Panc1 (cell line): Measurements from ENCODE around the gene PARVG. TPM values are rescaled to one million over a fixed set of nuclear protein-coding genes. Genes with fewer than 3 reads are reported as not detected.

Experiments
- ATAC-seq: fragments of 200-7000 bp; cut with Tn5 transposase; 2 replicates; pipeline ENCODE4 v1.9.1; 2020; ENCODE audit warnings: mild to moderate bottlenecking, moderate library complexity
- BruUV-seq: library from RNA; stranded (reverse); fragments of 400-500 nt; replicated peaks from 2 replicates; lab custom pipeline; 2021; lab: Mats Ljungman, UMichigan
- CTCF ChIA-PET: fragments of 300-600 bp; sonication (Branson Sonifier 250); formaldehyde crosslinking; loops from one replicate; lab custom pipeline; 2022; ENCODE audit warnings: antibody characterized with exemption; lab: Charles Lee
- POLR2A ChIA-PET: fragments of 300-600 bp; sonication (Branson Sonifier 250); formaldehyde crosslinking; loops from one replicate; lab custom pipeline; 2022; ENCODE audit warnings: antibody characterized with exemption; lab: Charles Lee
- DNase-seq: peaks from one replicate; pipeline ENCODE4 v3.0.0-alpha.2; 2010; ENCODE audit warnings: low read depth, low spot score
- H3K27ac ChIP-seq: 2 replicates; pipeline ENCODE4 v1.5.1; 2011; ENCODE audit warnings: mild to moderate bottlenecking, low read length, inconsistent platforms
- H3K27me3 ChIP-seq: fragments of 200-500 bp; sonication (Bioruptor generic); 2 replicates; pipeline ENCODE4 v1.6.0; 2014; ENCODE audit warnings: low read length, inconsistent platforms; ENCODE audit not compliant: control insufficient read depth, insufficient read depth
- H3K36me3 ChIP-seq: fragments of 200-500 bp; sonication (Bioruptor generic); 2 replicates; pipeline ENCODE4 v1.5.1; 2014; ENCODE audit warnings: inconsistent platforms, mild to moderate bottlenecking, low read length, moderate library complexity; ENCODE audit not compliant: control insufficient read depth, insufficient read depth
- H3K4me1 ChIP-seq: 2 replicates; pipeline ENCODE4 v1.5.1; 2011; ENCODE audit warnings: inconsistent platforms, mild to moderate bottlenecking, low read length, moderate library complexity; ENCODE audit not compliant: control insufficient read depth, insufficient read depth
- H3K4me3 ChIP-seq, 2 experiments: 2 replicates each; pipeline ENCODE4 v1.5.1; 2011 to 2012; ENCODE audit warnings: low read depth in 2 of 2, low read length in 2 of 2, mild to moderate bottlenecking in 2 of 2, inconsistent platforms in 1 of 2, moderate library complexity in 1 of 2
- H3K9me3 ChIP-seq: fragments of 200-500 bp; sonication (Bioruptor generic); 2 replicates; pipeline ENCODE4 v1.5.1; 2014; ENCODE audit warnings: low read depth, mild to moderate bottlenecking, inconsistent platforms, low read length, moderate library complexity; ENCODE audit not compliant: control insufficient read depth, insufficient read depth
- POLR2AphosphoS5 ChIP-seq: IDR thresholded peaks from 2 replicates; pipeline ENCODE4 v1.6.1; 2012; ENCODE audit warnings: mild to moderate bottlenecking, low read depth, low read length, moderate library complexity
- SIN3A ChIP-seq: IDR thresholded peaks from 2 replicates; pipeline ENCODE4 v1.6.1; 2012; ENCODE audit warnings: low read depth, mild to moderate bottlenecking, low read length, moderate library complexity, borderline replicate concordance; ENCODE audit not compliant: insufficient read depth
- TCF7L2 ChIP-seq: IDR thresholded peaks from 2 replicates; pipeline ENCODE4 v1.6.1; 2011; ENCODE audit warnings: mild to moderate bottlenecking, low read depth, low read length, inconsistent platforms
- in situ Hi-C: cut with HindIII; loops from 2 replicates; pipeline ENCODE4 v1.10.0; 2016; ENCODE audit warnings: low sequenced_read_pairs, low pct_unique_long_range_greater_than_20kb
- intact Hi-C: fragments of 100-400 bp; cut with micrococcal nuclease; formaldehyde crosslinking; loops from one replicate; pipeline ENCODE4 v1.10.0; 2022; ENCODE audit not compliant: unreplicated experiment
- total RNA-seq: library from RNA; stranded (reverse); gene quantifications from one replicate; pipeline ENCODE4 v1.2.1, GENCODE V29; 2021; ENCODE audit not compliant: unreplicated experiment
- TF ChIP-seq, protein P1 (sequence below), 2 experiments: IDR thresholded peaks; 2 replicates each; pipeline ENCODE4 v1.6.1; 2011 to 2012; ENCODE audit warnings: low read depth in 2 of 2, control low read depth in 1 of 2, low read length in 1 of 2, mild to moderate bottlenecking in 1 of 2, moderate library complexity in 1 of 2; ENCODE audit not compliant: insufficient read depth in 1 of 2
- TF ChIP-seq, protein P2 (sequence below): fragments of 450-650 bp; IDR thresholded peaks from 2 replicates; pipeline ENCODE4 v1.5.1; 2017; ENCODE audit warnings: mild to moderate bottlenecking

PARVG gene
- total RNA-seq, 1 experiment from 2014 or later: 0.21 TPM

DNA sequence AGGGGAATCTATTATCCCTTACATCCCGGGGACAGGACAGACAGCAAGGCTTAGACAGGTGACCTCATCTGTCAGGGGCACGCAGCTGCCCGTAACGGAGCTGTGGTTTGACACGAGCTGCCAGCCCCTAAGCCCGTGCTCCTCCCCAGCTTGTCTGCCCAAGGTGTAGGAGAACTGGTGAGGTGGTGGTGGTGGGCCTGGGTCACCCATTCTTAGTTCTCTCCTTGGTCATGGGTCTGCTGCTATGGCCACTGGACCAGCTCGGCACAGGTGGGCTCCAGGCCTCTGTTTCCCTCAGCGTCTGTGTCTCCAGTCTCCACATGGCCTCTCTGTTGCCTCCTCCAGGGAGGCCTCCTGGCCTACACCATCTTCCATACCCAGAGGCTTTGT, 5.4 kb downstream of the PARVG start:
- BruUV-seq: no TSS peak
- ChIA-PET CTCF (no interaction called here), POLR2A (no interaction called here)
- Histone ChIP-seq H3K4me1 (no peaks in the 10 kb centered on the region), H3K9me3 (no peaks in the 10 kb centered on the region), H3K27me3 (no peaks in the 10 kb centered on the region), H3K36me3 (no peaks in the 10 kb centered on the region), H3K4me3 (no peak overlapping the region), H3K27ac (no peak overlapping the region)
- TF ChIP-seq, protein P1, sequence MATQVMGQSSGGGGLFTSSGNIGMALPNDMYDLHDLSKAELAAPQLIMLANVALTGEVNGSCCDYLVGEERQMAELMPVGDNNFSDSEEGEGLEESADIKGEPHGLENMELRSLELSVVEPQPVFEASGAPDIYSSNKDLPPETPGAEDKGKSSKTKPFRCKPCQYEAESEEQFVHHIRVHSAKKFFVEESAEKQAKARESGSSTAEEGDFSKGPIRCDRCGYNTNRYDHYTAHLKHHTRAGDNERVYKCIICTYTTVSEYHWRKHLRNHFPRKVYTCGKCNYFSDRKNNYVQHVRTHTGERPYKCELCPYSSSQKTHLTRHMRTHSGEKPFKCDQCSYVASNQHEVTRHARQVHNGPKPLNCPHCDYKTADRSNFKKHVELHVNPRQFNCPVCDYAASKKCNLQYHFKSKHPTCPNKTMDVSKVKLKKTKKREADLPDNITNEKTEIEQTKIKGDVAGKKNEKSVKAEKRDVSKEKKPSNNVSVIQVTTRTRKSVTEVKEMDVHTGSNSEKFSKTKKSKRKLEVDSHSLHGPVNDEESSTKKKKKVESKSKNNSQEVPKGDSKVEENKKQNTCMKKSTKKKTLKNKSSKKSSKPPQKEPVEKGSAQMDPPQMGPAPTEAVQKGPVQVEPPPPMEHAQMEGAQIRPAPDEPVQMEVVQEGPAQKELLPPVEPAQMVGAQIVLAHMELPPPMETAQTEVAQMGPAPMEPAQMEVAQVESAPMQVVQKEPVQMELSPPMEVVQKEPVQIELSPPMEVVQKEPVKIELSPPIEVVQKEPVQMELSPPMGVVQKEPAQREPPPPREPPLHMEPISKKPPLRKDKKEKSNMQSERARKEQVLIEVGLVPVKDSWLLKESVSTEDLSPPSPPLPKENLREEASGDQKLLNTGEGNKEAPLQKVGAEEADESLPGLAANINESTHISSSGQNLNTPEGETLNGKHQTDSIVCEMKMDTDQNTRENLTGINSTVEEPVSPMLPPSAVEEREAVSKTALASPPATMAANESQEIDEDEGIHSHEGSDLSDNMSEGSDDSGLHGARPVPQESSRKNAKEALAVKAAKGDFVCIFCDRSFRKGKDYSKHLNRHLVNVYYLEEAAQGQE (IDR thresholded peaks at IDR 0.05; ENCODE audit: insufficient read depth in 1 of 2, low read depth in 2 of 2, low read length in 1 of 2): no peak
- TF ChIP-seq SIN3A: no peak
- no peak for TF ChIP-seq TCF7L2
- no peak for TF ChIP-seq POLR2AphosphoS5
- TF ChIP-seq, protein P2, sequence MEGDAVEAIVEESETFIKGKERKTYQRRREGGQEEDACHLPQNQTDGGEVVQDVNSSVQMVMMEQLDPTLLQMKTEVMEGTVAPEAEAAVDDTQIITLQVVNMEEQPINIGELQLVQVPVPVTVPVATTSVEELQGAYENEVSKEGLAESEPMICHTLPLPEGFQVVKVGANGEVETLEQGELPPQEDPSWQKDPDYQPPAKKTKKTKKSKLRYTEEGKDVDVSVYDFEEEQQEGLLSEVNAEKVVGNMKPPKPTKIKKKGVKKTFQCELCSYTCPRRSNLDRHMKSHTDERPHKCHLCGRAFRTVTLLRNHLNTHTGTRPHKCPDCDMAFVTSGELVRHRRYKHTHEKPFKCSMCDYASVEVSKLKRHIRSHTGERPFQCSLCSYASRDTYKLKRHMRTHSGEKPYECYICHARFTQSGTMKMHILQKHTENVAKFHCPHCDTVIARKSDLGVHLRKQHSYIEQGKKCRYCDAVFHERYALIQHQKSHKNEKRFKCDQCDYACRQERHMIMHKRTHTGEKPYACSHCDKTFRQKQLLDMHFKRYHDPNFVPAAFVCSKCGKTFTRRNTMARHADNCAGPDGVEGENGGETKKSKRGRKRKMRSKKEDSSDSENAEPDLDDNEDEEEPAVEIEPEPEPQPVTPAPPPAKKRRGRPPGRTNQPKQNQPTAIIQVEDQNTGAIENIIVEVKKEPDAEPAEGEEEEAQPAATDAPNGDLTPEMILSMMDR: no peak
- intact Hi-C loops (no loop called here), in situ Hi-C loops (no loop called here)
- ATAC-seq (no peak), DNase-seq (no peak)

DNA sequence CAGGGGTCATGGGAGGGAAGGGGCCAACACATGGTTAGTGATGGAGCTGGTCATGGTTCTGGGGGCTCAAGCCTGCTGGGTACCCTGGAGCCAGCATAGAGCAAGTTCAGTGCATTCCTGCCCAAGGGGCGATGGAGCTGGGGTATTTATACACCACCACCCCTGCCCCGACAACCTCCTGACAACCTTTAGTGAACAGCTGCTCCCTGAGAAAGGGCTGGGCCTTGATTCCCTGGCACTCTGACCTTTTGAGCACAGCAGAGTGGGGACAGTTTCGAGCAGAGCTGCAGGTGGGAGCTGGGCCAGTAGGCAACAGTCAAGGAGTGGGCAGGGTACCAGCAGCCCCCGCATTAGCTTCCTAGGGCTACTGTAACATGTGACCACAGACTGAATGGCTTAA, 6.0 kb downstream of the PARVG start:
- CTCF ChIA-PET: no interaction called here

More for the DNA sequence above, 6.0 kb downstream of the PARVG start:
- H3K36me3 ChIP-seq: no peaks in the 10 kb centered on the region
- no TSS peak for BruUV-seq
- H3K4me3 ChIP-seq: no peak overlapping the region
- H3K27ac ChIP-seq: no peak overlapping the region
- intact Hi-C loops: no loop called here
- DNase-seq: no peak
- ATAC-seq: no peak
- in situ Hi-C loops: no loop called here
- TF ChIP-seq, protein P2: no peak
- no peak for TF ChIP-seq SIN3A
- no peak for TF ChIP-seq TCF7L2
- TF ChIP-seq, protein P1 (IDR thresholded peaks at IDR 0.05; ENCODE audit: insufficient read depth in 1 of 2, low read depth in 2 of 2, low read length in 1 of 2): no peak
- TF ChIP-seq POLR2AphosphoS5: no peak
- POLR2A ChIA-PET: no interaction called here
- H3K4me1 ChIP-seq: no peaks in the 10 kb centered on the region
- no peaks in the 10 kb centered on the region for H3K9me3 ChIP-seq
- no peaks in the 10 kb centered on the region for H3K27me3 ChIP-seq
